Muscle of arm (tissue), 12 donors: ENCODE data around the gene CHMP6. TPM values are rescaled to one million over a fixed set of nuclear protein-coding genes. Genes with fewer than 3 reads are reported as not detected.
A peak's percentile ranks its signal among the peaks of the same experiment; 100 is the strongest.
"Not testable (repeated sequence)": the region's sequence is repeated elsewhere in the genome, so short reads cannot be mapped to it uniquely, and the experiment has no call there.

Experiments
- DNase-seq: peaks from one replicate; pipeline ENCODE4 v3.0.0-alpha.2; 2013
- polyA plus RNA-seq, 12 donors: library from polyadenylated mRNA; unstranded; fragments of 120-200 nt; gene quantifications; one replicate each; pipeline ENCODE4 v1.2.1, GENCODE V29; 2013; ENCODE audit not compliant: insufficient read length in 12 of 12

The CHMP6 gene
- polyA plus RNA-seq, 12 donors: 18.7 to 27.3 (median 22.7) TPM; not detected in 1

GRCh38 chr17:81006891-81007290 is 15.2 kb downstream of the CHMP6 start:
- DNase-seq: no peak

GRCh38 chr17:81008140-81008539 is 16.5 kb downstream of the CHMP6 start:
- DNase-seq: no peak

- no peak for DNase-seq
These were observed 17.5 kb downstream of the CHMP6 start for GRCh38 chr17:81009136-81009535.

GRCh38 chr17:81010935-81011334 is 19.3 kb downstream of the CHMP6 start:
- DNase-seq: no peak

- DNase-seq: no peak
These were observed 20.3 kb downstream of the CHMP6 start for GRCh38 chr17:81011951-81012350.

- no peak for DNase-seq
These were observed 21.2 kb downstream of the CHMP6 start for GRCh38 chr17:81012574-81013447.

GRCh38 chr17:81013642-81014041 is 22.0 kb downstream of the CHMP6 start:
- no peak for DNase-seq

GRCh38 chr17:81015136-81015535 is 23.5 kb downstream of the CHMP6 start:
- DNase-seq: no peak

- DNase-seq: no peak
These were observed 24.9 kb downstream of the CHMP6 start for GRCh38 chr17:81016575-81016974.

GRCh38 chr17:81017330-81017729 is 25.7 kb downstream of the CHMP6 start:
- DNase-seq: not testable (repeated sequence)

- no peak for DNase-seq
These were observed 26.6 kb downstream of the CHMP6 start for GRCh38 chr17:81018044-81018802.

GRCh38 chr17:81019563-81020442 is 28.2 kb downstream of the CHMP6 start:
- DNase-seq: no peak

- no peak for DNase-seq
These were observed 28.8 kb downstream of the CHMP6 start for GRCh38 chr17:81020443-81020766.

- no peak for DNase-seq
These were observed 29.3 kb downstream of the CHMP6 start for GRCh38 chr17:81020767-81021497.

- DNase-seq: no peak
These were observed 30.1 kb downstream of the CHMP6 start for GRCh38 chr17:81021531-81022343.

GRCh38 chr17:81022344-81022676 is 30.7 kb downstream of the CHMP6 start:
- no peak for DNase-seq

- DNase-seq: no peak
These were observed 33.6 kb downstream of the CHMP6 start for GRCh38 chr17:81025065-81025740.

- DNase-seq: peak; percentile 75
These were observed 34.1 kb downstream of the CHMP6 start for GRCh38 chr17:81025741-81026129.

- no peak for DNase-seq
These were observed 34.8 kb downstream of the CHMP6 start for GRCh38 chr17:81026266-81027036.
